NCI-H146 treated with DMSO at 0.1 percent for 48 hours (cell line): ENCODE results near the gene C11orf98.
"Not testable (repeated sequence)": the region's sequence is repeated elsewhere in the genome, so short reads cannot be mapped to it uniquely, and the experiment has no call there.

ENCODE experiments used
- DNase-seq: peaks from one replicate; lab custom pipeline; 2025; ENCODE audit not compliant: unreplicated experiment; lab: John Stamatoyannopoulos, UW

C11orf98 gene

DNA sequence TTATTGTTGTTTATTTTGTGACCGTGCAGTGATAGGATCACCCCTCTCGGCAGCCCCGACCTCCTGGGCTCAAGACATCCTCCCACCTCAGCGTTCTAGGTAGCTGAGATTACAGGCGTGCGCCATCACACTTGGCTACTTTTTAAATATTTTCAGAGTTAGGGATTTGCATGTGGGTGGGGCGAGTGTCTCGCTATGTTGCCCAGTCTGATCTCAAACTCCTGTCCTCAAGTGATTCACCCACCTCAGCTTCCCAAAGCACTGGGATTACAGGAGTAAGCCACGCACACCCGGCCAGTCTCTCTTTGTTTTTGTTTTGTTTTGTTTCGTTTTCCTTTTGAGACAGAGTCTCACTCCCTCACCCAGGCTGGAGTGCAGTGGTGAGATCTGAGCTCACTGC, 10.7 kb downstream of the C11orf98 start:
- no peak for DNase-seq

DNA sequence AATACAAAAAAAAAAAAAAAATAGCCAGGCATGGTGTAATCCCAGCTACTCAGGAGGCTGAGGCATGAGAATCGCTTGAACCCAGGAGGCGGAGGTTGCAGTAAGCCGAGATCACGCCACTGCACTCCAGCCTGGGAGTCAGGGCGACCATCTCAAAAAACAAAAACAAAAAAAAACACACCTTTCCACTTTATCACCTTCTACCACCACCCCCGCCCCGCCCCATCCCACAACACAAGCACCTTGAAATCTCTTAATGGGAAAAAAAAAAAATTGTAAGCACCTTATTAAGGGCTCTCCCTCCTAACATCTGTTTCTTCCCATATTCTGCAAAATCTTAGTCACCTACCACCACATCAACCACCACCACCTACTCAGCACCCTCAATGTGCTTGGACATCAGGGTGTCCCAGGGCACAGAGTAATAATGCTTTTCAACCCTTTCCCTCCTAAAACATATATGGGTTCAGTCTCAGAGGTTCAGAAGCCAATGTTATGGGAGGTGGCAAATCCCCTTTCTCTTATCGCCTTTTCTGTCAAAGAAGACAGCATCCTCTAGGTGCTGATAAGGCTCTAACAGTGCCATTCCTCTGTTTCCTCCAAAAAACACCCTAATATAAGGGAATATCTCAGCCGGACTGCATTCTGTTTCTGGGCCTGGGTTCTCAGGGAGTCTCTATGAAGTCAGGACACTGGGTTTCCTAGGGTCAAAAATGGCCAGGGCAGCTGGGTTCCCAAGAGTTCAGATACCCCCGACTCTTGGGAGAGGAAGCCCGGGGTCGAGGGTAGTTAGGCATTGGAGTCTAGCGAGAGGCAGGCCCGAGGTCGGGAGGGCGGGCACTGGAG, 12.6 kb downstream of the C11orf98 start:
- no peak for DNase-seq

DNA sequence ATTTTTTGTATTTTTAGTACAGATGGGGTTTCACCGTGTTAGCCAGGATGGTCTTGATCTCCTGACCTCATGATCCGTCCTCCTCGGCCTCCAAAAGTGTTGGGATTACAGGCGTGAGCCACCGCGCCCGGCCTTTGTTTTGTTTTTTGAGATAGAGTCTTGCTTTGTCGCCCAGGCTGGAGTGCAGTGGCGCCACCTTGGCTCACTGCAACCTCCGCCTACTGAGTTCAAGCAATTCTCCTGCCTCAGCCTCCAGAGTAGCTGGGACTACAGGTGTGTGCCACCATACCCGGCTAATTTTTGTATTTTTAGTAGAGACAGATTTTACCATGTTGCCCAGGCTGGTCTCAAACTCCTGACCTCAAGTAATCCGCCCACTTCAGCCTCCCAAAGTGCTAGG, 14.7 kb downstream of the C11orf98 start:
- DNase-seq, result not testable (repeated sequence)

DNA sequence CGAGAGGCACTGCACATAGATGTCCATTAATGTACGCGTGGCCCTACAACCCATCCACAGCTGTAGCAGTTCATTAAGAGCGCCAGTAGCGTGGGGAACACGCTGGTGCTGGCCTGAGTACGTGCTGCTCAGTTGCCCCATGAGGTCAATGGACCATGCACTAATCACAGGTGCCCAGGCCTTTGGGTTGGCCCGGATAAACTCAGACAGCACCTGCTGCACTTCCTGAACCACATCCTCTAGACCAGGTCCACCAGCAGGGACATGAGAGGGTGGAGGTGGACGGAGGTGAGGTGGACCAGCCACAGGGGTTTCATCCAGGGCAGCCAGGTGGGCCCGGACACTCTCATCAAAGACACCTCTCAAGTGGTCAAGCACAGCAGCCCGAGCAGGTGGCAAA, 15.5 kb downstream of the C11orf98 start:
- DNase-seq, result no peak

DNA sequence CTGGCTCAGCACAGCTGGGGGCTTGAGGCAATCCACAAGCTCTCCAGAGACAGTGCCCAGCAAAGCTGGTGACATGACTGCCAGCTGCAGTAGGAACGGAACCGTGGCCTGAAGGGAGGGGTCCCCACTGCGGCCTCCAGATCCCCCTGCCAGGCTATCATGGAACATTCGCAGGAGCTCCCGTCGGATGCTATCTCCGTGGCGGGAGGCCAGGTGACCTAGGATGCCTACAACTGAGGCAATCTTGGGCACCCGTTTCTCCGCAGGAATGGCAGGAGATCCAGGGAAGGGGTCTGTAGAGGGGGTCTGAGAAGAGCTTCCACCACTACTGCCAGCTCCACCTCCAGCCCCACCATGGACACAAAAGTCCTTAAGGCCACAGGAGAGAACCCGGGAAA, 16.0 kb downstream of the C11orf98 start:
- no peak for DNase-seq

DNA sequence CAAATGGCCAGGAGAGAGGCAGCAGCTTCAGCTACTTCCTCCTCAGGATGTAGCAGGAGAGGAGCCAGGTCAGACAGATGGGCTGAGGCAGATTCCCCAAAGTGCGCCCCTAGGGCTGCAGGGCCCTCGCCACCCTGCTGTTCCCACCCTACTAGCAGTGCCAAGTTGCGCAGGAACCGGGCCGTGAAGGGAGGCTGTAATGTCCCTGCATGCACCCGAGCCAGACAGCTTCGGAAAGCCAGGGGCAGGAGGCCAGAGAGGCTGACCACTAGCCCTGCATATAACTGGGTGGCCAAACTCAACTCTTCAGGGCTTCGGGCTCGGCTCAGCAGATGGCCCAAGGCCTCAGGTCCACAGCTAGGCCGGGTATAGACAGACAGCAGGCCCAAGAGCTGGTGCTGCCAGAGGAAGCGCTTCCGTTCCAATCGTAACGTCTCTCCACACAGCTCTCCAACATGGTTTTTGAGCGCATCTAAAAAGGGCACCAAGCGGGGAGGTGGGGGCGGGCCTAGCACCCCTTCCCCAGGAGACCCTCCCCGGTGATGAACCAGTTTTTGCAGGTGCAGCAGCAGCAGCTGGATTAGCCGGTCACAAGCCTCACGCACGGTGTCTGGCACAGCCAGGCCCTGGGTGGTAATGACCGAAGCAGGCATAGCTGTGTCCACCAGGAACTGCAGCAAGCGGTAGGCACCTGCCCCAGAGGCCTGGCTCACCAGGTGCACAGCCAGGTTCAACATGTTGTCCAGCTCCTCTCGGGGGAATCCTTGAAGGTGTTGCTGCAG, 16.6 kb downstream of the C11orf98 start:
- DNase-seq, result no peak

DNA sequence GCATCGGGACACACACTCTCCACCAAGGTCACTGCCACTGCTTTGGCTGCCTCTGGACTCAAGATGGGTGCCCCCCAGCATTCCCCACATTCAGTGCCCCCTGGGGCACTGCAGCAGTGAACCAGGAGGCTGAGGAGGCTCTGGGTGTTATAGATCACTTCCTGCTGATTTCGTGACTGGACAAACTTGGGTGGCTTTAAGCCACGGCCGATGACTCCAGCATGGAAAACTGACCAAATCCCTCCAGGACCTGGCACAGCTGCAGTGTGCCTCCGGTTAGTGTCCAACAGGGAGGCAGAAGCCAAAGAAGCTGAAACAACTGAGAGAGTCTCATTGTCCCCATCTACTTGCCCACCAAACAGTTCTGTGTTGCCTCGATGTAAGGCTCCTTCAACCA, 17.4 kb downstream of the C11orf98 start:
- no peak for DNase-seq

DNA sequence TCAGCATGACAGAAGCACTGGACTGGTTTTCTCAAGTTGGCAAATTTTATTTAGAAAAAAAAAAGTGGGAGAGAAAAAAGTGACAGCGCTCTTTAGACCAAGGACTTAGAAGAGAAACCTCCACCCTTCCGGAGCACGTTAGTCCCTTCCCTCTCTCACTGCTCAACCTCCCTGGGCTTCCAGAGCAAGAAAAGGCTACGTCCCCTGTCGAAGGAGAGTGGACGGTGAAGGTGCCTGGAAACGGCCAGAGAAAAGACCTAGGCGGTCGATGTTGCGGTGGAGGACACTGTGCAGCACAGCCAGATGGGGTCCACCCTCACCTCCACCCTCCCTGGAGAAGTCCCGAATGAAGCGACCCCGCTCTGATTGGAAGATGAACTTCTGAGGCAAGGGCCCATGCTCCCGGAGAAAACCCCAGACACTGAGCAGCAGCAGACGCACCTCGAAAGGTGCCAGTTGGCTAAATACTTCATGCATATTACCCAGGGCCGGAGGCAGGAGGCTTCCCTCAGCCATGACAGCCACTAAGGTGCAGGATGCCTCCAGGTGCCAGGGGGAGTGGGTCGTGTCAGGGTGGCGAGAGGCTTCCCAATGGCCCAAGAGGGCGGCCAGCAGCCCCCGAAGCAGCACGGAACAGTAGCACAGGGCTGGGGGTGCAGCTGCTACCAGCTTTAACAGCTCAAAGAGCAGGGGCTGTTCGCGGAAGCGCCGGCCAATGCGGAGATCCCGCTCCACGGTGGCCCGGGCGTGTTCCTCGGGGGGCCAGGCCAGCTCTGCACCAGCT, 18.0 kb downstream of the C11orf98 start:
- no peak for DNase-seq

DNA sequence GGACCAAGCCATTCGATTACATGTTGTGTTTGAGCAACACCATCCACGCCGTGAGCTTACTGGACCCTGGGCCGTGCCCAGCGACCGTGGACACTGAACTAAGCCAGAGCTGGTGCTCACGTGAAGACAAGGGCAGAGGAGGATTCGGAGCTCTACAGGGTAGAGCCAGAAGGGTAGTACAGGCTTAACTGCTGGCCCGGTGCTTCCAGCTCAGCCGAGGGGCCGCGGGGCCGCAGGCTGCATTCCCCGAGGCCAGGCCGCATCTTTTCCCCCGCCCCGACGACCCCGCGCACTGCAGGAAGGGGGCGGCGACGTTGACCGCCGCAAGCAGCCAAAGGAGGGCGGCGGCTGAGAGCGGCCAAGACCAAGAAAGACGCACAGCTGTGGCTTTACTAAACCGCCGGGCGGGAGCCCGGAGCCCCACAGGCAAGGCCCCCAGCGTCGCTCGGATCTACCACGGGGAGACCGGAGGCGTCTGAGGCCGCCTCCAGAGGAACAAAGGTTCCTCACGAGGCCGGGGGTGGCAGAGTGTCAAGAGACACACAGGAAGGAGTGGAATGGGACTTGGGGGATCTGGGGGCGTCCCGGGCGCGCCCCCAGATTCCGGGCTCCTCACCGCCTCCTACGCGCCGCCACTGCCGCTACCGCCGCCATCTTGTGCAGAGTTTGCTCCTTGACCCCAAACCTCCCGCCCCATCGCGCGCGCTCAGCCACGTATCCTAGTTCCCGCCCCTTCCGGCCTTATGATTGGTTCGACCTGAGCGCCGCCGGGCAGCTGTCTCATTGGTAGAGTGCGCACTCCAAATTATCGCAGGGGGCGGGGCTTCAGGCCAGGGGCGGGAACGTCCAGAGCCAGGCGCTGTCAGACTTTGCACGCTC, 18.8 kb downstream of the C11orf98 start, which contains the start of gene GANAB:
TSS of gene GANAB (minus strand) at position 668 of the 879 bp plus-strand sequence. CDS start at position 654, 14 bp downstream.
- peak; percentile 93 for DNase-seq

DNA sequence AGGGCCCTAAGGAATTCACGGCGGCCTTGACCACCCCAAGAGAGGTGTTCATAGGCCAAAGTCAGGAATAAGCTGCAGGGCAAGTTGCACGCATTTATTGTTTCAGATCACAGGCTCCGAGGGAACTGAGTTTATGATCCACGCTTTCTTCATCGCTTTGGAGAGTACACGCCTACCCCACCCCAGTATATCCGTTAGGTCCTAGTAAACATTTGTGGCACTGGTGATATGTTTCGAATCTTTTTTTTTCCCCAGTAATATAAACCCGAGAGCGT, 19.4 kb downstream of the C11orf98 start:
- no peak for DNase-seq

DNA sequence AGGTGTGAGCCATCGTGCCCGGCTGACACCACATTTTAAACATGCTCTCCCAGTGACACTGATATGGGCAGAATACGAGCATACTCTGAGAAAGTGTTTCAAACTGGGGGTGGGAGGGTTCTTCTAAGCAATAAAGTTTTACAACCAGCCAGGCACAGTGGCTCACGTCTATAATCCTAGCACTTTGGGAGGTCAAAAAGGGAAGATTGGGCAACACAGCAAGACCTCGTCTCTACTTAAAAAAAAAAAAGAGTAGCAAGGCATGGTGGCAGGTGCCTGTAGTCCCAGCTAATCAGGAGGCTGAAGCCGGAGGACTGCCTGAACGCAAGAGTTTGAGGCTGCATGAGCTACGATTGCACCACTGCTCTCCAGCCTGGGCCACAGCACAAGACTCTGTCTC, 20.8 kb downstream of the C11orf98 start:
- DNase-seq, result no peak

DNA sequence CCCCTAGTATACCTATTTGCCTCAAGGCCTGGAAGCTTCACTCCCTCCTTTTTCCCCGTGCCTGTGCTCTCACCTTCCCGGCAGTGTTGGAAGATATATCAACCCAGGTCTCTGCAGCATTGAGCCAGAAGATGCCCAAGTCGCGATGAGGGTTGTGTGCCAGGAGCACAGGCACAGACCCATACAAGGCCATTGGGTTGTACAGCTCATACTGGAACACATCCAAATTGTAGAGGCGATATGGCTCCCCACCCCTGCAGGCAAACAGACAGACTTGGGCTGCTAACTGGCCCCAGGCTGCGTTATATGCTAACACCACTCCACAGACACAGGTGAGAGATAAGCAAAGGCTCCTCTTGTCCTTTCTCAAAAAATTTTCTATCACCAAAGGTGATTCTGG, 32.5 kb downstream of the C11orf98 start:
- DNase-seq, result no peak

DNA sequence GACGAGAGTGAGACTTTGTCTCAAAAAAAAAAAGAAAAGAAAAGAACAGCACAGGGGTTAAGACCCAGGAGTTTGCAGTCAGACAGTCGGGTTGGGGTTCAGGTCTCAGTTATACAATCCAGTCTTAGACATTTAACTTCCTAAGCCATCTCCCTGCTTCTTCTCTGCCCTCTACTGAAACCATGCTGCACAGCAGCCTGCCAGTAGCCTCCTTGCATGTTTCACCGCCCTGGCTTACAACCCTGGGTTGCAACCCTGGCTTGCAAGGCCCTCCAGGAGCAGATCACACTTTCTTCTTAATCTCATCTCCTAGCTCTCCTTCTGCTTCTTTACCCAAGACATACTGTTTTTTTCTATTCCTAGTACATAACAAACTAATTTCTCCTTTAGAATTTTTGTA, 37.3 kb downstream of the C11orf98 start:
- no peak for DNase-seq

DNA sequence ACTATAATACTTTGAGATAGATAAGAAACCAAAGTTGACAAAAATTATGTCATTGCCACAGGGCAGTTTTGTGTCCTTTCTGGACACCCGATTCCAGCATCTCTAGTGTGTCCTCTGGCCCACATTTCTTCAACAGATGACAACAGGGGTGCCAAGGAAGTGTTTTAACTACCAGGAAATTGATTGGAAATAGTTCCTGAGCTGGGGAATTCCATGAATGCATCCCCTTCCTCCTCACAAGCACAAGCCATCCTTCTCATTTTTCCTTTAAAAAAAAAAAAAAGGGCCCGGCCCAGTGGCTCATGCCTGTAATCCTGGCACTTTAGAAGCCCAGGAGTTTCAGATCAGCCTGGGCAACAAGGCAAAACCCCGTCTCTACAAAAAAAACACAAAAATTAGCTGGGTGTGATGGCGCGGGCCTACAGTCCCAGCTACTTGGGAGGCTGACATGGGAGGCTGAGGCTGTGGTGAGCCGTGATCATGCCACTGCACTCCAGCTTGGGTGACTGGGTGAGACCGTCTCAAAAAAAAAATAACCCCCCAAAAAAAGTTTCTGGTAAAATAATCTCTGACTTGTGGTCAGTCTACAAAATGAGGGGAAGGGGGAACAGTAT, 42.4 kb downstream of the C11orf98 start:
- DNase-seq, result no peak

DNA sequence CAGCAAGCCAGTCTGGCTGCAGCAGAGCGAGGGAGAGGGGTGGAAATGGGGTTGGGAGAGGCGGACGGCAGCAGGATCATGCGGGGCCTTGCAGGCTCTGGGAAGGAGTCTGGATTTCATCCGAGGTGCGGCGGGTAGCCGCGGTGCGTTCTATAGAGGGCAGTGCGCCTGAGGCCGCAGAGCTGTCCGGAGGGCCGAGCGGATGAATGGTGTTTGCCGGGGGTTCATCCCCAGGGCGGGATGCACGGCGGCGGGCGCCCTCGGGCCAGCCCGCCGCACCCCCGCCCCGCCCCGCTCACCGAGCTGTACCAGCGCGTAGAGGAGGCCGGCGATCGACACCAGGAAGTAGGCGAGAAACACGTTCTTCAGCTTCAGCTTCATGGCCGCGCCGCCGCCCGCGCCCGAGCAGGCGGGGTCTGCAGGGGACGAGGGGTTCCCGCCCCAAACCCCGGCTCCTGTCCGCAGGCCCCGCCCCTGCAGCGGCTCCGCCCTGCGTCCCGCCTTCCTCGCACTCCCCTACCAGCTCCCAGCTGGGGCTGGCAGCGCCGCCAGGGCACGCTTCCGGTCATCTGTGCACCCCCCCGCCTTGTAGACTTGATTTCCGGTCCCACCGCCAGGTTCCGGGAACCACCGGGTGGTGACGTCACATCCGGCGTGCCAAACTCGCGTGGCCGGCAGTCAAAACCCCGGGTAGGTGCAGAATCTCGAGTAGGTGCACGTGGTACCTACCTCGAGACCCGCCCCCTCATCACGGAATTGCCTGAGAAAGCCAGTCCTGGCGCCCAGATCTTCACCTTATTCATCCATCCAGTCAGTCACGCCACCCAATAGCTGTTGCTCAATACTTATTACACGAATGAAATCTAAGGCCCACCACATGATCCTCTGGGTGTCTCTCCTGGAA, 43.2 kb downstream of the C11orf98 start, which contains the start of gene B3GAT3:
TSS of gene B3GAT3 (minus strand) at position 420 of the 904 bp plus-strand sequence. CDS start at position 381, 39 bp downstream.
- DNase-seq, result peak; percentile 94

DNA sequence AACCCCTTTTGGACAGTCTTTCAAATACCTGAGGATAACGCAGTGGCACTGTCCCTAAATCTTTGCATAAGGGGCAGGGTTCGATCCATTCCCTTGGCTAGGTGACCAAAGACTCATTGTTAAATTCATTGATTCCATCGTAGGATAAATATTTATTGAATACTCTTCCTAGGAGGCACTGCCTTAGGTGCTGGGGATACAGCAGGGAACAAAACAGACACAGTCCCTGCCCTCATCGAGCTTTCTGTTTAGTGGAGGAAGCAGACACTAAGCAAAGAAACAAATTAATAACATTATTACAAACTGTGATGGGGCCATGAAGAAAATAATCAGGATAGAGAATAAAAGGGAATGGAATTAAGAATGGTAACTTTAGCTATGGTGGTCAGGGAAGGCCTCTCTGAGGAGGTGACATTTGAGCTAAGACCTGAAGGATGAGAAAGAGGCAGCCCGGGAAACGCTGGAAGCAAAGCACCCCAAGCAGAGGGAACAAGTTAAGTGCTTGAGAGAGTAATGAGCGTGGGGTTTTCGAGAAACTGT, 43.9 kb downstream of the C11orf98 start:
- no peak for DNase-seq

DNA sequence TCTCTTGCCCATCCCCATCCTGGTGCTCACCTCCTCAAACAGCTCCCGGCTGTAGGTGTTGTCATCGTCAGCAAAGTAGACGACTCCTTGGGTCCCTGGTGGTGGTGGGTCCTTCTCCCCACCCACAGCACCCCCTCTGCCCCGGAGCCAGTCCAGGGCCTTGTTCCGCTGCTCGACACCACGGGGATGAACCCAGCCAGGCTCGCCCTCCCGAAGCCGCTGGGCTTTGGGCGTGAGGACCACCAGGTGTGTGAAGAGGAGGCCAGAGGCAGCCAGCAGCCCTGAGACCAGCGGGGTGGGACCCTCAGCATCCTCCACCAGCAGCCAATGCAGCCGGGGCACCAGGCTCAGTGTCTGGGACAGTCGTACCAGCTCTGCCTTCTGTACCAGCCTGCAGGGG, 48.1 kb downstream of the C11orf98 start:
- DNase-seq, result not testable (repeated sequence)

DNA sequence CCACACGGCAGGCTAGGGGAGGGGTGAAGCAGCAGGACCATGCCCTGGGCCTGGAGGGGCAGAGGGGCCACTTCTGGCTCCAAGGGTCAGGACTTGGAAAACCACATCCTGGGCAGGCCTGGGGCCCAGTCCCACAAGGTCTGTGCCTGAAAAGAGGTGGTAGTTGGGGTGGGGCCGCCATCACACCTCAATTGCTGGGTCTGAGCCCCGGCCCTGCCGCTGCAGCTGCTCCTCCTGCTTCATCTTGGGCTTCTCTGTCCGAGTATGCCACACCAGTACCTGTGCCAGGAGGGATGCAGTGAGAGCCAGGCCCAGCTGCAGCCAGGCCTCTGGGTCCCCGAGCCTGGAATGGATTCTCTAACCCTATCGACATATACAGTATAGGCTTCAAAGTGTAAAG, 49.5 kb downstream of the C11orf98 start:
- no peak for DNase-seq

DNA sequence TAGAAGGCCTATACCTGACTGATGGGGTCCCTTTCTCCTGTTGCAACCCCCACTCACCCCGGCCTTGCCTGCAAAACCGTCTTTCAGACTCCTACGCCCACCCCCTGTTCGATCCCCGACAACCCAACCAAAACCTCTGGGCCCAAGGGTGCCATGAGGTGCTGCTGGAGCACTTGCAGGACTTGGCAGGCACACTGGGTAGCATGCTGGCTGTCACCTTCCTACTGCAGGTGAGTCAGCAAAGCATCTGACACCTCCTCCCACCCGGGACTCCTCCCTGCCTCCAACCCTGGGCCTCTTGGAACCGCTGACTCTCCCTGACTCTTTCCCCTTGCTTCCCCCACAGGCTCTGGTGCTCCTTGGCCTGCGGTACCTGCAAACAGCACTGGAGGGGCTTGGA, 50.7 kb downstream of the C11orf98 start:
- DNase-seq, result no peak
